ENCODE measurements around the gene B3GNT7.
"Not testable (repeated sequence)": the region's sequence is repeated elsewhere in the genome, so short reads cannot be mapped to it uniquely, and the experiment has no call there.

B3GNT7 gene

GRCh38 chr2:231425811-231426703, 30.5 kb downstream of the B3GNT7 start:
- no peak for DNase-seq (ENCODE audit: low read depth in 2 of 2)

GRCh38 chr2:231427116-231427515, 31.6 kb downstream of the B3GNT7 start:
- no peak for DNase-seq (ENCODE audit: low read depth in 2 of 2)

- no peak for DNase-seq (ENCODE audit: low read depth in 2 of 2)
Observed at GRCh38 chr2:231429152-231429551, 33.6 kb downstream of the B3GNT7 start.

DNA sequence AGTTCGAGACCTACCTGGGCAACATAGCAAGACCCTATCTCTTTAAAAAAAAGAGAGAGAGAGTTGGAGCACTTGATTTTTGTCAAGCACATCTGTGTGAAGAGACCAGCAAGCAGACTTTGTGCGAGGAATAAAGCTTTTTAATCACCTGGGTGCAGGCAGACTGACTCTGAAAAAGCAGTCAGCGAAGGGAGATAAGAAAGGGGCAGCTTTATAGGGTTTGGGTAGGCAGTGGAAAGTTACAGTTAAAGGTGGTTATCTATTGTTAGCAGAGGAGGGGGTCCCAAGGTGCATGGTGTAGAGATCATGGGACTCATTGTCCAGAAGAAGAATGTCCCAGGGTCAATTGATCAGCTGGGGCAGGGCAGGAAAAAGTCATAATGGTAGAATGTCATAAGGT, 34.4 kb downstream of the B3GNT7 start:
- DNase-seq (ENCODE audit: low read depth in 2 of 2): no peak

DNA sequence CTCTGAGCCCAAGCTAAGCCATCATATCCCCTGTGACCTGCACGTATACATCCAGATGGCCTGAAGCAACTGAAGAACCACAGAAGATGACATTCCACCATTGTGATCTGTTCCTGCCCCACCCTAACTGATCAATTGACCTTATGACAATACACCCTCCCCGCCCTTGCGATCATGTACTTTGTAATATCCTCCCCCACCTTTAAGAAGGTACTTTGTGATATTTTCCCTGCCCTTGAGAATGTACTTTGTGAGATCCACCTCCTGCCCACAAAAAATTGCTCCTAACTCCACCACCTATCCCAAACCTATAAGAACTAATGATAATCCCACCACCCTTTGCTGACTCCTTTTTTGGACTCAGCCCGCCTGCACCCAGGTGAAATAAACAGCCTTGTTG, 34.9 kb downstream of the B3GNT7 start:
- not testable (repeated sequence) for DNase-seq (ENCODE audit: low read depth in 2 of 2)

- DNase-seq (ENCODE audit: low read depth in 2 of 2): no peak
Observed at GRCh38 chr2:231431606-231432005, 36.1 kb downstream of the B3GNT7 start.

DNA sequence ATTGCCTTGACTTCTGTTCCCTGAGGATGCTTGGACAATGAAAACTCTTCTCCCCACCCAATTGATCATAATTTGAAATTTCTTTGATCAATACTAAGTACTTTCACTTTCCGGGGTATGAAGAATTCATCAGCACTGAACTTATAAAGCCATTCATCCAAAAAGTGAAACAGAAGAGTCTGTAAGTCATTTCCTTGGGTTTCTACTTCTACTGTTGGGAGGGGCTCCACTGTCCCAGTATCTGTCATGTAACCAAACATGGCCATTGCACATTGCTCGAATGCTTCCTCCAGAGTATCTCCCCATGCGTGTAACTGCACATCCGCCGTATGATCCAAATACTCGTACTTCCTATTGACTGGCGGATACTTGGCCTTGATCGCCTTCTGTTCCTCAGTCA, 38.5 kb downstream of the B3GNT7 start:
- DNase-seq (ENCODE audit: low read depth in 2 of 2): no peak

DNA sequence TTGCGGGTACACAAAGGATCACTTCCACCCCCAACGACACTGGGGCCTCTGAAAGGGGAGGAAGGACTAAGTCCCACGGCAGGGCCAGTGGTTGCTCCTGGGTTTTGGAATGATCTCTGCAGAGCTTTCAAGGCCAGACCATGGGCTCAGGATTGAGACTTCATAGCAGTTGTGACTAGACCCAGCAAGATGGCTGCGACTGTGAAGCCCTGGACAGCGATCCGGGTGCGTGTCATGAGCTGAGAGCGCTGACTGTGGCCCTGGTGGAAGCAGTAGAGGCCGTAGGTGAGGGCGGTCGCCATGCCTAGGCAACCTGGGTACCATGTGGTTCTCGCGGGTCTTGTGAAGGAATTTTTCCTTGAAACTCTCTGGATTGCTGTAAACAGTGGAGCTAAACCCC, 41.4 kb downstream of the B3GNT7 start:
- DNase-seq (ENCODE audit: low read depth in 2 of 2): no peak

DNA sequence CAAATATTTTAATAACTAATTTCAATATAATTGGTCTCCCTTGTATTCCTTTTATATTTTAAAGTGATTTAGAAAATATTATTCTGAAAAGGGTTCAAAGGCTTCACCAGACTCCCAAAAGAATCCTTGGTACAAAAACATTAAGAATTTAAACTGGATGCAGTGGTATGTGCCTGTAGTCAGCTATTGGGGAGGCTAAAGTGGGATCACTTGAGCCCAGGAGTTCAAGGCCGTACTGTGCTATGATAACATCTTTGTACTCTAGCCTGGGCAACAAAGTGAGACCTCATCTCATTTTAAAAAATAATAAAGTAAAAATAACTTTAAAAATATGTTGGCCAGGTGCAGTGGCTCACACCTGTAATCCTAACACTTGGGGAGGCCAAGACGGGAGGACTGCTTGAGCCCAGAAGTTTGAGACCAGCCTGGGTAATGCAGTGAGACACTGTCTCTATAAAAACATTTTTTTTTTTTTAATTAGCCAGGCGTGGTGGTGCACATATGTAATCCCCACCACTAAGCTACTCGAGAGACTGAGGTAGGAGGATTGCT, 54.1 kb downstream of the B3GNT7 start:
- no peak for DNase-seq (ENCODE audit: low read depth in 2 of 2)

DNA sequence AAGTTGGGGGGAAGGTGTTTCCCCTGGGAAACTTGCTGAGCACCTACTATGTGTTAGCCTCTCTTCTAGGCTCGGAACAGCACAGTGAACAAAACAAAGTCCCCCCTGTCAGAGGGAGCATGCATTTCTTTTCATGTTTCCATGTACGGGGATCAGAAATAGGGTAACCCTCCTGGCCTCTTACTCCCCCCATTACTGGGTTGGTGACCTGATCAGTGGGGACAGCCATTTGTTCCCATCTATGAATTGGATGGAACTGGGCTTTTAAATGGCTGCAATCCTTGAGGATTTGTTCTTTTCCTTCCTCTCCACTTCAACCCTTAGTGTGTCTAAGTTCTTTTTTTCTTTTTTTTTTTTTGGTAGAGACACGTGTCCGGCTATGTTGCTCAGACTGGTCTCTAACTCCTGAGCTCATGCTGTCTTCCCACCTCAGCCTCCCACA, 55.1 kb downstream of the B3GNT7 start:
- DNase-seq (ENCODE audit: low read depth in 2 of 2): no peak

All from stimulated activated CD4-positive, alpha-beta T cell treated with anti-CD3 and anti-CD28 coated beads, Interleukin-1b, Interleukin-23, amount 100 ng/mL, for 1 hour (primary cell).